ENCODE measurements around the gene FLNB.

Gene FLNB

GRCh38 chr3:58009749-58010535 lies 1.7 kb downstream of the FLNB start:
- no peak for DNase-seq (ENCODE audit: low spot score)

GRCh38 chr3:58010562-58010961 lies 2.3 kb downstream of the FLNB start:
- no peak for DNase-seq (ENCODE audit: low spot score)

- DNase-seq (ENCODE audit: low spot score): no peak
Measured at GRCh38 chr3:58011580-58011979, 3.4 kb downstream of the FLNB start.

- DNase-seq (ENCODE audit: low spot score): no peak
Measured at GRCh38 chr3:58012302-58012701, 4.1 kb downstream of the FLNB start.

- DNase-seq (ENCODE audit: low spot score): no peak
Measured at GRCh38 chr3:58013099-58013498, 4.9 kb downstream of the FLNB start.

GRCh38 chr3:58013973-58014649 lies 5.9 kb downstream of the FLNB start:
- peak; percentile 72 for DNase-seq (ENCODE audit: low spot score)

- no peak for DNase-seq (ENCODE audit: low spot score)
Measured at GRCh38 chr3:58015520-58015915, 7.3 kb downstream of the FLNB start.

- DNase-seq (ENCODE audit: low spot score): no peak
Measured at GRCh38 chr3:58016710-58017109, 8.5 kb downstream of the FLNB start.

GRCh38 chr3:58018892-58019742 lies 10.9 kb downstream of the FLNB start:
- no peak for DNase-seq (ENCODE audit: low spot score)

- DNase-seq (ENCODE audit: low spot score): no peak
Measured at GRCh38 chr3:58020783-58021071, 12.5 kb downstream of the FLNB start.

GRCh38 chr3:58021072-58021959 lies 13.1 kb downstream of the FLNB start:
- no peak for DNase-seq (ENCODE audit: low spot score)

GRCh38 chr3:58021962-58022361 lies 13.7 kb downstream of the FLNB start:
- DNase-seq (ENCODE audit: low spot score): no peak

- DNase-seq (ENCODE audit: low spot score): no peak
Measured at GRCh38 chr3:58022490-58022889, 14.3 kb downstream of the FLNB start.

- DNase-seq (ENCODE audit: low spot score): no peak
Measured at GRCh38 chr3:58023531-58023930, 15.3 kb downstream of the FLNB start.

- no peak for DNase-seq (ENCODE audit: low spot score)
Measured at GRCh38 chr3:58025406-58025805, 17.2 kb downstream of the FLNB start.

- peak; percentile 55 for DNase-seq (ENCODE audit: low spot score)
Measured at GRCh38 chr3:58025837-58026569, 17.8 kb downstream of the FLNB start.

- peak; percentile 87 for DNase-seq (ENCODE audit: low spot score)
Measured at GRCh38 chr3:58026598-58026997, 18.4 kb downstream of the FLNB start.

- no peak for DNase-seq (ENCODE audit: low spot score)
Measured at GRCh38 chr3:58027704-58028317, 19.6 kb downstream of the FLNB start.

- DNase-seq (ENCODE audit: low spot score): no peak
Measured at GRCh38 chr3:58028902-58029301, 20.7 kb downstream of the FLNB start.

- DNase-seq (ENCODE audit: low spot score): no peak
Measured at GRCh38 chr3:58029842-58030584, 21.8 kb downstream of the FLNB start.
